Activated naive CD4-positive, alpha-beta T cell treated with anti-CD3 and anti-CD28 coated beads, Interleukin-2, amount 50 U/mL, for 16 hours (primary cell): ENCODE data around the gene HSPA6.
"Not testable (repeated sequence)": the region's sequence is repeated elsewhere in the genome, so short reads cannot be mapped to it uniquely, and the experiment has no call there.

ENCODE experiments used
- DNase-seq: peaks from one replicate; pipeline ENCODE4 v3.0.0-alpha.2; 2020

Gene HSPA6

DNA sequence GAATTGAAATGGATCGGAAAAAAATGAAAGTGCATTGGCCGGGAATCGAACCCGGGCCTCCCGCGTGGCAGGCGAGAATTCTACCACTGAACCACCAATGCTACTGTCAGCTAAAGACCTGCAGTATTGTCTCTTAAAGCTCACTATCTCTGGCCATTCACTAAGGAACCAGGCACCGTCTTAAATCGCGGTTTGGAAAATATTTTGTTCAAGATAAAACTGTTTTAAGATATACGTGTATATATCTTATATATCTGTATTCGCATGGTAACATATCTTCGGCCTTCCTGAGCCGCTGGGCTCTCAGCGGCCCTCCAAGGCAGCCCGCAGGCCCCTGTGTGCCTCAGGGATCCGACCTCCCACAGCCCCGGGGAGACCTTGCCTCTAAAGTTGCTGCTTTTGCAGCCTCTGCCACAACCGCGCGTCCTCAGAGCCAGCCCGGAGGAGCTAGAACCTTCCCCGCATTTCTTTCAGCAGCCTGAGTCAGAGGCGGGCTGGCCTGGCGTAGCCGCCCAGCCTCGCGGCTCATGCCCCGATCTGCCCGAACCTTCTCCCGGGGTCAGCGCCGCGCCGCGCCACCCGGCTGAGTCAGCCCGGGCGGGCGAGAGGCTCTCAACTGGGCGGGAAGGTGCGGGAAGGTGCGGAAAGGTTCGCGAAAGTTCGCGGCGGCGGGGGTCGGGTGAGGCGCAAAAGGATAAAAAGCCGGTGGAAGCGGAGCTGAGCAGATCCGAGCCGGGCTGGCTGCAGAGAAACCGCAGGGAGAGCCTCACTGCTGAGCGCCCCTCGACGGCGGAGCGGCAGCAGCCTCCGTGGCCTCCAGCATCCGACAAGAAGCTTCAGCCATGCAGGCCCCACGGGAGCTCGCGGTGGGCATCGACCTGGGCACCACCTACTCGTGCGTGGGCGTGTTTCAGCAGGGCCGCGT, at the start of gene HSPA6:
TSS of gene HSPA6 (plus strand) at position 724 of the 925 bp plus-strand sequence. CDS start at position 843, 119 bp downstream.
- DNase-seq = peak; percentile 63

DNA sequence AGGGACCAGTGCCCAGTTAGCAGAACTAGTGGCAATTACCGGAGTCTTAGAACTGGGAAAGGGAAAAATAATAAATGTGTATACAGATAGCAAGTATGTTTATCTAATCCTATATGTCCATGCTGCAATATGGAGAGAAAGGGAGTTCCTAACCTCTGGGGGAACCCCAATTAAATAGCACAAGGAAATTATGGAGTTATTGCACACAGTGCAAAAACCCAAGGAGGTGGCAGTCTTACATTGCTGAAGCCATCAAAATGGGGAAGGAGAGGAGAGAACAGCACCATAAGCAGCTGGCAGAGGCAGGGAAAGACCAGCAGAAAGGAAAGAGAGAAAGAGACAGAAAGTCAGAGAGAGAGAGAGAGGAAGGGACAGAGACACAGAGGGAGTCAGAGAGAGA, 46.6 kb upstream of the HSPA6 start:
- not testable (repeated sequence) for DNase-seq

DNA sequence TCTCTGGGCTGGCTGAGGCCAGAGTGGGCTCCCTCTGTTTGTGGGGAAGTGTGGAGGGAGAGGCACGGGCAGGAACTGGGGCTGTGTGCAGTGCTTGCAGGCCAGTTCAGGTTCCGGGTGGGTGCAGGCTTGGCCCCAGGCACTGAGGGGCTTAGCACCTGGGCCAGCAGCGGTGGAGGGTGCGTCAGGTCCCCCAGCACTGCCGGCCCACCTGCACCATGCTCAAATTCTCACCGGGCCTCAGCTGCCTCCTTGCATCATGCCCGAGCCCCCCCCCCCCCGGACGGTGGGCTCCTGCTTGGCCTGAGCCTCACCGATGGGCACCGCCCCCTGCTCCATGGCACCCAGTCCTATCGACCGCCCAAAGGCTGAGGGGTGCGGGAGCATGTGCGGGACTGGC, 45.4 kb upstream of the HSPA6 start:
- no peak for DNase-seq

DNA sequence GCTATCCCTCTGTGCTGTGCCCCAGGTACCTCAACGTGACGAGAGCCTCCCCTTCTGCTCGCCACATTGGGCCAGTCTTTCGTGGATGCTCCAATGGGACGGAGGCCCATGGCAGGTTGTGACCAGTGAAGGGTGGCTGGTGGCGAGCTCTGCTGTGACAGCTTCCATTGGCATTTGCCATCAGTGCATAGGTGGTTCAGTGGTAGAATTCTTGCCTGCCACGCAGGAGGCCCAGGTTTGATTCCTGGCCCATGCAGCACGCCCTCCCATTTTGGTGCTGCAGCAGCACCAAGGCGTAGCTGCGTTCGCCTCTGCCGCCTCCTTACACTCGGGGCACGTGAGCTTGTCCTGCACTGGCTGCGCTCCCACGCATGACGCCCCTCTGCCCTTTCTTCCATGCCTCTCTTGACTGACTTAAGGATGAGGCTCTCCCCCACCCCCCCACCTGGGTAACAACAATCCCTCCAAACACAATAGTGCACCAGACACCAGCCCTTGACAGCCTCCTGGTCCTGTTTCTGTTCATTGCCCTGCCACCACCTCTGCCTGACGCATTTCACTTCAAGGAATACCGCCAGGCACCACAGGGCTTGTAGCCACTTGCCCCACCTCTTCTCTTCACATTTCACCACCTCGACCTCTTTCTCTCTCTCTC, 43.8 kb upstream of the HSPA6 start:
- no peak for DNase-seq

DNA sequence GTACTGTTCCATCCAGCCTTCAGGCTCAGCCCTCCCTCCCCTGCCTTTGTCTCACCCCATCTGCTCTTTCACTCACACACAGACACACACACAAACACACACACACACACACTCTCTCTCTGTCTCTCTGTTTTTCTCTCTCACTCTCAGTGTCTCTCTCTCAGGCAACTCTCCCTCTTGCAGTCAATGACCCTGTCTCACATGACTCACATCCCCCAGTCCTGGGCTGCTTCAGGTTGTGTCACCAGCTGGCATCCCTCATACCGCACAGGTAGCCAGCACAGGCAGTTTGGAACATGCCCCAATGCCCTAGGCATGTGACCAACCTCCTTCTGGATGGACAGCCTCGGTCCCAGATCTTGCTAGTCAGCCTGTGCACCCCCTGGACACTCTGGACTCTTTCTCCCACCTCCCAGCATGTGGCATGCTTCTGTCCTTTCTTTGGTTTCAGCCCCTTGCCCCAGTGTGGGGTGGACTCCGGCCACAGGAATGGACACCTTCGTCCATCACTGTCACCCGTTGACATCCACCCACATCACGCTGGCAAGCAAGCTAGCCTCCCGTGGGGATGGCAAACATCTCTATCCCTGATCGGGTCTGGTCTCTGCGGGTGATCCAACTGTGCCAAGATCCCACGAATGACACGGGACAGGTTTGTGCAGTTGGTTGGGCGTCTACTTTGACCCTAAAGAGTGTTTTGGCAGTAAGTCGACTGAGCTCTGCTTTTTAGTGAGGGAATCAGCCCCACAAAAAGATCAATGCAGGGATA, 42.5 kb upstream of the HSPA6 start:
- no peak for DNase-seq

- no peak for DNase-seq
These were observed 41.7 kb upstream of the HSPA6 start for GRCh38 chr1:161482610-161483009.

GRCh38 chr1:161483361-161483760, 41.0 kb upstream of the HSPA6 start:
- no peak for DNase-seq

DNA sequence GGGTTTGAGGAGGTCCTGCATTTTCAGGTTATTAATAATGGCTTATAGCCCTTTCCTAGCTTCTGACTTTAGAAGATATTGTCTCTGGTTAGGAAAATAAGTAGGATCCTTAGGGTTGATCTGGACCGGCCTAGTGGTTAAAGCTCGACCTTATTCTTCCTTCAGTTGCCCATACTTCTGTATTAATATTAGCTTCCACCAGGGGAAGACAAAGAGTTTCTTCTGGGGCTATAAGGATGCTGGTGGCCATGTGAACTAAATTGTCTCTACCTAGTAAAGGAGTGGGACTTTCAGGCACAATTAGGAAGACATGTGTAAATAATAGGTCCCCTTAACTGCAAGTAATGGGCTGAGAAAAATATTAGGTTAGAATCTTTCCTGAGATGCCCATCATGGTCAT, 39.7 kb upstream of the HSPA6 start:
- DNase-seq = no peak

DNA sequence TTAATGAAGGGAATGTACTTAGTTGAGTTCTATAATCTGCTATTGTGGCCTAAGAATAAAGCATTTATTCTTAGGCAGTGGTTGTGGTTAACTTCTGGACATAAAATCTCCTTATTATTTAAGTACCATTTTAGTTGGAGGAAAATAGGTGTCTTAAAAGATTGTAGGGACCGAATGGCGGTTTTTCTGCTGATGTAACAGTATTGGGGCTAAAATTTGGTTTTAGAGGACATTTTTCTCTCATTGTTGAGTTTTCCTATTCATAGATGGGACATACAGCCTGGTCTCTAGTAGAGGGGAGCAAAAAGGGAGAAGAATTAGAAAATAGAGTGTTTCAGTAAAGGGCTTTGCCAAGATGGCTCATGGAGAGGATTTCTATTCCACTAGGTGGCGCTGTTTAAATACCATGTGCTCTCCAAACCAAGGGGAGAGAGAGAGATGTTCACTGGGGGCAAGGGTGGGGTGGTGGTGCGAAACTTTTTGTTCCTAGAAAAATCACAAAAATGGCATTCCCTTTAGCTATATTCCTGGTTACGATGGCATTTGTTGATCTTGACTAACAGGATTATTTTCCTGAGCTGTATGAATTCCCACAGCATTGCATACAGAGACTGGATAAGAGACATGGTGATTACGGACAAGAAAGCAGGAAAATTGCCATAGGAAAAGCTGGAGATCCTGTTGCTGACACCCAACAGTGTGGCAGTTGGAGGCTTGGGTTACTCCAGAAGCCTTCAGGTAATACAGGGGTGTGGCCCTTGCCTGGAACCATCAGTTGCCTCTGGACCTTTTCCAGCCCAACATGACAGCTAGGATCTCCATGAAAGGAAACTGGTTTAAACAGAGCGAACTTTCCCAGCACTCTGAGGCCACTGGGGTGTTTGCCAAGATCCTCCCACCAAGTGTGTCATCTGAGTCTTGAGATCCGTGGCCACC, 37.3 kb upstream of the HSPA6 start:
- DNase-seq = peak; percentile 19

DNA sequence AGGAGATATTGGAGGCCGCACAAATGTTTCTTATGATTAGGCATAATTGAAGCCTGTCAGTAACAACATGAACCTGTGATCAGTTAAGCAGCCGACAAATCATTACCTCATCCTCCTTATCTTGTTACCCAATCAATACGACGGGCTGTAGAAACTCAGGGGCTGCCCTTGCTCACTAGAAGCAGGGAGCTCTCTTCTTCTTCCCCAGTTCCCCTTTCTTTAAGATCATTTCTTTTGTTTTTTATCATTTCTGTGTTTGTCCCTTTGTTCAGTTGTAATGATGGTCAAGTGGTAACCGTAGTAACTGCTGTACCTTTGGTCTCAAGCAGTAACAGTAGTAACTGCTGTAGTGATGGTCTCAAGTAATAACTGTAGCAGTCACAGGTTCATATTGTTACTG, 32.9 kb upstream of the HSPA6 start:
- no peak for DNase-seq

DNA sequence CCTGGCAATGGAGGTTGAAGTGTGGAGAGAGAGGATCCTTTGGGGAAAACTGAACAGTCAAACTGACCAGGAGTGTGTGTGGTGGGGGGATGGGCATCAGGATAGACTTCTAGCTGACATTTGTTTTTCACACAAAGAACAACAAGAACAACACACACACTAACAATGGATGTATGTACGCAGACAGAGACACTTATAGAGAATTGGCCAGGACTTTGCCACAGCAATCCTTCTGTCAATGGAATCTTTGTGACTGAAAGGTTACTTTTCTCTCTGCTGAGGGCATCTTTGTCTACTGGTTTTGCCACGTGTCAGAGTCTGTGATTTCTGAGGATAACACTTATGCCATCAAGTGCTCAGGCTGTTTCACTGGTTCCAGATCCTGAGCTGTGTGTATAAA, 31.5 kb upstream of the HSPA6 start:
- no peak for DNase-seq

- DNase-seq = no peak
These were observed 30.1 kb upstream of the HSPA6 start for GRCh38 chr1:161494091-161494735.

- no peak for DNase-seq
These were observed 28.9 kb upstream of the HSPA6 start for GRCh38 chr1:161495490-161495889.

- DNase-seq = no peak
These were observed 26.4 kb upstream of the HSPA6 start for GRCh38 chr1:161497961-161498360.

DNA sequence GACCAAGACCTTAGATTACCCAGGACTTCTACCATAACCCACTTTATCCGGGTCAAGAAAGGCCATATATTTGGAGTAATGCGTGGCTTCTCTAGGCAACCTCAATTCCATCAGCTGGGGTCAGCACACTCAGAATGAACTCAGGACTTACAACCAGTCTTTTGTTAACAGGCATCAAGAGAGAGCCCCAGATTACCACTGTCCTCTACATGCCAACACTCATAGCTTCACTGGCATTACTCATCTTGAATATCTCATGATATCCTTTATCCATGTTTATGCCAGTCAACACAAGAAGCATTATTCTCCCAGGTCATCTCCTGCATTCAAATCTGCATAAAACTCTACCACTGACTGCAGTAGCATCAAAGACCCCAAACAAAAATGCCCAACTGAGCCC, 25.7 kb upstream of the HSPA6 start:
- no peak for DNase-seq

- DNase-seq = no peak
These were observed 25.0 kb upstream of the HSPA6 start for GRCh38 chr1:161499099-161500039.

DNA sequence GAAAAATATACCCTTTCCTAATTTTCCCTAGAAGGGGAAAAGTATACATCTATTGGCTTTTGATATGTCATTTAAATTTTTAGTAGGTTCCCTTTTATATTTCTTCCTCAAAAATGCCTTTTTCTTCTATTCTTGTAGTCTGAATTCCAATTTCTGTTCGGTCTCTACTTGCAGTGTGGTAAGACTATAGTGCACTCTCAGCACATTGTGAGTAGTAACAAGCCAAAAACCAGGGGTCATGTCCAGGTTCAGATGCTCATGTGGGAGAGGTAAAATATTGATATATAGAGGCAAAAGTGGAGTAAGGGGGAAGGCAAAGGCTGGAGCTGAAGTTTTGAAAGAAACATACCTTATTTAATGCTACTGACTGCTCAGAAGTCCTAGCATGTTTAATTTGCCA, 23.1 kb upstream of the HSPA6 start:
- DNase-seq = no peak

DNA sequence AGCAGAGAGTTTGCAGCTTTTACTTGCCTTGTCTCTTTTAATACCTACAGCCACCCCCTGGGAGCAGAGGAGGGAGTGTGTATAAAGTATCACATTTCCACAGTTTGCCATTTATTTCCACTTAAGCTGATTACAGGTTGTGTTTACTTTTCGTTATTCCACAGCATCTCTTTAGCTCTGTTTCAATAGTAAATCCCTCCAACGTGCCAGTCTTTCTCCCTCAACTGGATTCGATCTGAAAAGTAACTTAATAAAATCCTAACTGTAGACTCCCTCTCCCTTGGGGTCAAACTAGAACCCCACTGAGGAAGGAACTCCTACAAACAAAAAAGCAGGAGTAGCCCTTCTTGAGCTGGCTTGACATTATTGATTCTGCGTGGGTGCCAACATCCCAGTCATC, 22.2 kb upstream of the HSPA6 start:
- DNase-seq = no peak

- no peak for DNase-seq
These were observed 21.5 kb upstream of the HSPA6 start for GRCh38 chr1:161502641-161503393.

- no peak for DNase-seq
These were observed 21.0 kb upstream of the HSPA6 start for GRCh38 chr1:161503394-161503748.
